Hepatic stellate cell (primary cell): ENCODE results near the gene ANKFY1.
"Not testable (repeated sequence)": the region's sequence is repeated elsewhere in the genome, so short reads cannot be mapped to it uniquely, and the experiment has no call there.

Experiments
- DNase-seq: peaks from one replicate; pipeline ENCODE4 v3.0.0; 2011; ENCODE audit warnings: low spot score

The ANKFY1 gene

GRCh38 chr17:4256952-4257351 lies 6.8 kb downstream of the ANKFY1 start:
- DNase-seq = no peak

DNA sequence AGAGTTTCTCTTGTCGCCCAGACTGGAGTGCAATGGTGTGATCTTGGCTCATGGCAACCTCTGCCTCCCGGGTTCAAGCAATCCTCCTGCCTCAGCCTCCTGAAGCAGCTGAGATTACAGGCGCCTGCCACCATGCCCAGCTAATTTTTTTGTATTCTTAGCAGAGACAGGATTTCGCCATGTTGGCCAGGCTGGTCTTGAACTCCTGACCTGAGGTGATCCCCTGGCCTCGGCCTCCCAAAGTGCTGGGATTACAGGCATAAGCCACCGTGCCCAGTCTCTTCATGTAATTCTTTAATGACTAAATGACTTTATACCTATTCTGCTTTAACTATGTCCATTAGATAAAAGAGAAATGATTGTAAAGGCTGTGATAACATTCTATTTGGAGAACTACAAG lies 8.5 kb downstream of the ANKFY1 start:
- not testable (repeated sequence) for DNase-seq

GRCh38 chr17:4250887-4251286 lies 12.9 kb downstream of the ANKFY1 start:
- DNase-seq = no peak

DNA sequence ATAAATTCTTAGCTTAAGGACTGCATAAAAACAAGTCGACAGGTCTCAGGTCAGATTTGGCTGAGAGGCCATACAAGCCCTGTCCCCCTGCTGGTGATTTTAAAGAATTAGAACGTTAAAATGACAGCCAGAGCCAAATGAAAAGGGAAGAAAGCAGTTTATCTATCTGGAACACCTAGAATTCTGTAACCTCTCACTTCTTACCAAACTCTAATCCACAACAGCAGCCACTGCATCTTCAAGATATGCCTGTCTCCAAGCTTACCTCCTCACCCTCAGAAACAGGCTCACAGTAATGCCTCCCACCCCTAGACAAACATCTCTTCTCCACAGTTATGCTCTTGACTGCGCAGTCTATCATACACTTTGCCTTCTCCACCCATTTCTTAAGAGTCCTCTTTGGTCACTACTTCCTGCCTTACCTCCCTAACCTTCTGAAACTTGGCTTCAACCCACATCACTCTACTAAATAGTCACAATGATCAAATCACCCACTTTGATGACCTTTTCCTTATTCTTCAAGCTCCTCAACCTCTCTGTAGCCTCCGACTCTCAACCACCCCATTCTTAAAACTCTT lies 14.2 kb downstream of the ANKFY1 start:
- peak; percentile 65 for DNase-seq

- DNase-seq = no peak
Measured at GRCh38 chr17:4248504-4249277, 15.1 kb downstream of the ANKFY1 start.

- no peak for DNase-seq
Measured at GRCh38 chr17:4247971-4248388, 15.8 kb downstream of the ANKFY1 start.

DNA sequence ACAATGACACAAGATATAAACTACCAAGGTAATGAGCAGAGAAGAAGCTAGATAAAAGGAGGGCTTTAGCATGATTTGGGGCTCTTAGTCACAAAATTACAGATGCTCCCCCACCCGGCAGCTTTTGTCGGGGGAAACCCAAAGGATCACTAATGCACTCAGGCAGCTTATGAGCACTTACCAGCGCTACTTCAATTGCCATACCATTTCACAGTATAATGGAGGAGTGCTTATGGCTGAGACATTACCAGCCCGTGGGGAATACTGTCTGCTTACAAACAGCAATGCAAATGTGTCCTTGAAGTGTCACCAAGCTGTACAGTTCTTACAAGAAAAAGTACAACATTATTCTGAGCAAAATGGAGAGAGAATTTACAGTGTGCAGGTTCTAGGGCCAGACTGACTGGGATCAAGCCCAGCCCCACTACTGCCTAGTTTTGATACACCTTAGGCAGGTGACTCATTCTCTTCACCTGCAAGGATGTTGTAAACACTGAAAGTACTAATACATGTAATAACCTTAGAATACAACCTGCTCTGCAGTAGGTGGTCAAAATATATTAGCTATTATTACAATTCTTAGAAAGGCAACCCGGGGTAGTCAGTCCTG lies 16.3 kb downstream of the ANKFY1 start:
- DNase-seq = no peak

- DNase-seq = no peak
Measured at GRCh38 chr17:4246674-4247073, 17.1 kb downstream of the ANKFY1 start.

GRCh38 chr17:4241535-4241934 lies 22.2 kb downstream of the ANKFY1 start:
- DNase-seq = no peak

DNA sequence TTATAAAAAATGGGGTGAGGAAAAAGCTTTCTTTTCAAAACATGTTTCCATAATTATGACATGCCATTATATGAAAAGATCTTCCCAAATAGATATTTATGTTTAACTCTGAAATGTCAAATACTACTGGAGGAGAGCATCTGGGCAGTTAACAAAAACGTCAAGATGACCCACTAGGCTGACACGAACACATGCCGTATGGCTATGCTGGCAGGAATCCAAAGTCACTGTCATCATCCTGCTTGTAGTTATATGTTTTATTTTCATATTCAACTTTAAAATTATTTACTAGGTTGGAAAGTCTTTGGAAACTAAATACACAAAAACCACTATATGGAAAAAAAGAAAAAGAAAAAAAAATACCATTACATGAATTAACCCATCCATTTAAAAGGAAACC lies 27.3 kb downstream of the ANKFY1 start:
- no peak for DNase-seq

DNA sequence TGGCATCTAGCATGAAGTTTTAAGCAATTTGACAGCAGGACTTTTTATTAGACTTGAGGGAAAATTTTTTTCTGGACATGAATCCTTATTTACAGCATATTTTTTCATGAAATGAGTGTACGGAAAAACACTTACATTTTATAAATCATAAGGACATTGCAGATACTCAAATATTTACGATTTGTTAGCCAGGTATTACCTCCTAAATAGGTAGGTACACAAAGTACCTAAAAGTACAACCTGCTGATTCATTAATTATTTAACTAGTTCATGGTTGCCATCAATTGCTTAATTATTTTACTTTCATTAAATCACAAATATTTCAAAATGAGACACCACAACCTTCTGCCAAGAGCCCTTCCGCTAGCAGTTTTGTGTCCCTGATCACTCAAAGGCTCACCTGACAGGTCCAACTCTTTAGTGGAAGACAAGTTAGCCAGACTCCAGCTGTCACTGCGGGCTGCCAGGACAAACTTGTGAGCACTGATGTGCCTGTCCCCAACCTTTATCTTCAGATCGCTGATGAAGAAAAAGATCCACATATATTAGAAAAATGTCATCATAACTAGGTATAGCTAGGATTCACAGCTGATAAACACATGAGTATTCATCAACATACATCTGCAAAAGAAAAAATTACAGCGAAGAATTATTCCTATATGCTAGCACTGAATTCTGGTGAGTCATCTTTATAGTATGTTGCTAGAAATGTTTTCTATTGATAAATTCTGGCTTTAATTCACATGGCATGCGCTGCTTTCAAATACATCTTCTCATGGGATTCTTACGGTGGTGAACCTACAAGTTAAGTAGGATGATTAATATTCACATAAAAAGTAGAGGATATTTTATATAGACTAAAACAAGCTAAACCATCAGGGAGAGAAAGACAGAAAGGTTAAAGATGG lies 28.2 kb downstream of the ANKFY1 start:
- no peak for DNase-seq

DNA sequence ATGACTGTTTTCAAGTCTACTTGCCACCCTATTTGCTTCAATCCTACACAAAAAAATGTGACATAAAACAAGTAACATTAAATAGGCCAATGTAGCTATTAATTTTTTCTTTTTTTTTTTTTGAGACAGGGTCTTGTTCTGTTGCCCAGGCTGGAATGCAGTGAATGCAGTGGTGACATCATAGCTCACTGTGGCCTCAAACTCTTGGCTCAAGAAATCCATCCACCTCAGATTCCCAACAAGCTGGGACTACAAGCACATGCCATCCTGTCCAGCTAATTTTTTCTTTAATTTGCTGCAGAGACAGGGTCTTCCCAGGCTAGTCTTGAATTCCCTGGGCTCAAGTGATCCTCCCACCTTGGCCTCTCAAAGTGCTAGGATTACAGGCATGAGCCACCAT lies 29.4 kb downstream of the ANKFY1 start:
- DNase-seq = no peak

DNA sequence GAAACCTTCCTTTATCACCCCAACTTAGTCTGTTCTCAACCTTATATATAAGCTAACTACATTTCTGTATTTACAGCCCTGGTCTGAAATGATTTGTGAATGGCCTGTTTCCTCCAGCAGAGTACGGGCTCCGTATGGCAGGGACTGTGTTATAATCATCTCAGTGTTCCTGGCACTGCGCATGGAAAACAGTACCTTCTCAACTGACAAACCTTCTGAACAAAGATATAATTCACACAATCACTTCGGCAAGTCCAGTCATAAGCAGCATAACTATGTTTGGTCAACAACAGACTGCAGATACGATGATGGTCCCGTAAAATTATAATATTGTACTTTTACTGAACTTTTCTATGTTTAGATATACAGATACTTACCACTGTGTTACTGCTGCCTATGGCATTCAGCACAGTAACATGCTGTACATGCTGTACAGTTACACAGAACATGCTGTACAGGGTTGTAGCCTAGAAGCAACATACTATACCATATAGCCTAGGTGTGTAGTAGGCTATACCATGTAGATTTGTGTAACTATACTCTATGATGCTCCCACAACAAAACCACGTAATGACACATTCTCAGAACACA lies 30.0 kb downstream of the ANKFY1 start:
- DNase-seq = no peak

DNA sequence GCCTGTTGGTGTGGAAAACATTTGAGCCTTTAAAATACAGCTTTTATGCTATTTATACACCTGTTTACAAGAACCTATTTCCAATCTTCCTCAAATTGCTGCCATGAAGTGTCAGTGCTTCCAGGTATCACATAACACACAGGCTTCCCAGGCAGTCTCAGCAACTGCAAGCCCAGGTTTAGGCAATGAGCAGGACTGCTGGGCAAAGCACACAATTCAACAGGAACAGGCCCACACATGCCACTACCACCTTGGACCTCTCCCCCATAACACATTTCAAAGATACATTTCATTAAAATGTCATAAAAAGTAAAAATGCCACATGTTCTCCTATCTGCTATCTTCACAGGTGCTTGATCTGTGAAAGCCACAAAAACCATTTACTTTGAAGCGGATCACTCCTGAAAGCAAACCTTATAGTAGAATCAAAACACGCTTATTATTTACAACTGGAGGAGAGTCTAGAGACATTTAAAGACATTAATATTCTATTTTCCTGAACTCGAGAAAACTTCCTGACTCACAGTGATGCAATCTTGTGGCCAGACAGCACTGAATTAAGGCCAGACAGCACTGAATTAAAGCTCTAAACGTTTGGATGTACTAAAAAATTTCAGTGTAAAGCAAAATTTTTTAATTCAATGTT lies 31.5 kb downstream of the ANKFY1 start:
- DNase-seq = no peak

- peak; percentile 86 for DNase-seq
Measured at GRCh38 chr17:4229627-4230541, 33.9 kb downstream of the ANKFY1 start.

- DNase-seq = no peak
Measured at GRCh38 chr17:4221899-4222659, 41.7 kb downstream of the ANKFY1 start.

GRCh38 chr17:4221163-4221562 lies 42.6 kb downstream of the ANKFY1 start:
- no peak for DNase-seq

DNA sequence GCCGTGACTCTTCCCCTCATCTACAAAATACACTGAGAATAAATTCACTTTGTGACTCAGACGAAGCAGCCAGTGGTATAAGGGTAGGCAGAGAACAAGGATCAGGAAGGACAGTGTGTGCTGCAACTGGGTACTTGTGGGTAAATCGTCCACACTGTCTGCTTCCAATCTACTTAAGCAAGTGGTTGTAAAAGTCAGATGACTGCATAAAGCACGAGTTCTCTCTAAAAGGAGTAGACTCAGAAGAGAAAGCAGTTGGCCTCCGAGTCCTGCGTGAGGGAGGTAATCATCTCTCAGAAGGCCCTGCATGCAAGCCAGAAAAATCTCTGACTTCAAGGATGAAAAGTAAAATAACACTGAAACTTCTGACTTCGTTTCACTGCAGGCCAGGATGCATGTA lies 43.1 kb downstream of the ANKFY1 start:
- peak; percentile 23 for DNase-seq

DNA sequence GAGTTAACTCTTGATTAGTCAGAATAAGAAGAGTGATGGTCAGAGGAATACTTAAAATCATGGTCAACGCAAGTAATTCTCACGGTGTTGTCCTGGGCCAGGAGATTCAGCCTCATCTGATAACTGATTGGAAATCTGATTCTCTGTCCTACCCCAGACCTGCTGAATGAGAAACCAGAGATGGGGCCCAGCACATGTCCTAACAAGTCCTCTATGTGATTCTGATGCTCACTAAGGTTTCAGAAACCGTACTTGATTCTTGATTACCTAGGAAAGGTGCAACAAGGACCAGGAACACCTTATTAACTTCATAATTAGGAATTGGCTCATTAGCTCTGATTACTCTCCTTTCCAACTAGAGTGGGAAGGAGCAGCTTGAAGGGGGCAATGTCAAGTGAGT lies 44.5 kb downstream of the ANKFY1 start:
- DNase-seq = no peak
